HG02852 (cell line): Measurements from ENCODE around the gene OR51F2.
"Not testable (repeated sequence)": the region's sequence is repeated elsewhere in the genome, so short reads cannot be mapped to it uniquely, and the experiment has no call there.

Experiments used
- ATAC-seq: cut with Tn5 transposase; IDR thresholded peaks from one replicate; pipeline ENCODE4 v1.9.1; 2021; ENCODE audit warnings: mild to moderate bottlenecking, moderate library complexity; ENCODE audit not compliant: unreplicated experiment

The OR51F2 gene, protein sequence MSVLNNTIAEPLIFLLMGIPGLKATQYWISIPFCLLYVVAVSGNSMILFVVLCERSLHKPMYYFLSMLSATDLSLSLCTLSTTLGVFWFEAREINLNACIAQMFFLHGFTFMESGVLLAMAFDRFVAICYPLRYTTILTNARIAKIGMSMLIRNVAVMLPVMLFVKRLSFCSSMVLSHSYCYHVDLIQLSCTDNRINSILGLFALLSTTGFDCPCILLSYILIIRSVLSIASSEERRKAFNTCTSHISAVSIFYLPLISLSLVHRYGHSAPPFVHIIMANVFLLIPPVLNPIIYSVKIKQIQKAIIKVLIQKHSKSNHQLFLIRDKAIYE

DNA sequence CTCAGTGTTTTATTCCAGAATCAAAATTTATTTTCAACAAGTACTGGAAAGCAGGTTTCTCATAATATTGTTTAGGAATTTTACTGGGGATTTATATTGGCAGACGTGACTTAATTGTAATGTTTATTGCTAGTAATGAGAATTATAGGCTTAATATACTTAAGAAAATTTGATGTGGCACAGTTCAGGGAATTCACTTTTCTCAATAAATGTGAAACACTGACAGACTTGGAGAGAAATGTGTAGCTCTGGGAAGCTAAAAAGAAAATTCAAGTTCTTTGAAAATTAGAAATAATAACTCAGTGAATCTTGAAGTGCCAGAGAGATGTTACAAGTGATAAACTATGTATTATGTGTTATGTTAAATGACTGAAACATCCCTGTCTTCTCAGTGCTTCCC lies at the start of gene OR51F2:
TSS of gene OR51F2 (plus strand) at position 301 of the 400 bp plus-strand sequence. CDS start 101 bp downstream, outside the sequence.
- no peak for ATAC-seq

DNA sequence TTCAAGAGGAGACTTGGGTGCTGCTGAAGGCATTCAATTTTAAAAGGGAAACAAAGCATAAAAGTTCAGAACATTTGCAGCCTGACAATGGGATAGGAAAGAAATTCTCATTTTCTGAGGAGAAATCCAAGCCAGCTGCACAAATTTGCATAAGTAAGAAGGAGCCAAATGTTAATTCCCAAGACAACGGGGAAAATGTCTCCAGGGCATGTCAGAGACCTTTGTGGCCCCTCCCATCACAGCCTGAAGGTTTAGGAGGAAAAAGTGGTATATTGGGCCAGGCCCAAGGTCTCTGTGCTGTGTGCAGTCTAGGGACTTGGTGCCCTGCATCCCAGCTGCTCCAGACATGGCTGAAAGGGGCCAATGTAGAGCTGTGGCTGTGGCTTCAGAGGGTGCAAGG lies 38.7 kb upstream of the OR51F2 start:
- no peak for ATAC-seq

DNA sequence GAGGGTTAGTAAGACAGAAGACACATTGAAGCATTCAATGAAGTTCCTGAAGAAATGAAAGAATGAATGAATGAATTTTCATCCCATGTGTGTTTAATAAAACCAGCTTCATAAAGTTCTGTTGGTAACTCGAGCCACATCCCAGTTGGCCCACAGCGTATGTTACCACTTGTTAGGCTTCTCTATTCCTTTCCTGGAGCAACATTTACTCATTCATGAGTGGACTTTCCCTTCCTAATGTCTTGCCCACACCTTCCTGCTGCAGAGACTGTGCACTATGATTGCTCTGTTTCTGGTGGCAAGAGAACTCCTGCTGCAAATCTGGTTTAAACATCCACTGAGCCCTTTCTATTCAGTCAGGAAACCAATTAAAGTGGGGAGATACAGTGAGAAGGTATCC lies 23.9 kb upstream of the OR51F2 start:
- no peak for ATAC-seq

DNA sequence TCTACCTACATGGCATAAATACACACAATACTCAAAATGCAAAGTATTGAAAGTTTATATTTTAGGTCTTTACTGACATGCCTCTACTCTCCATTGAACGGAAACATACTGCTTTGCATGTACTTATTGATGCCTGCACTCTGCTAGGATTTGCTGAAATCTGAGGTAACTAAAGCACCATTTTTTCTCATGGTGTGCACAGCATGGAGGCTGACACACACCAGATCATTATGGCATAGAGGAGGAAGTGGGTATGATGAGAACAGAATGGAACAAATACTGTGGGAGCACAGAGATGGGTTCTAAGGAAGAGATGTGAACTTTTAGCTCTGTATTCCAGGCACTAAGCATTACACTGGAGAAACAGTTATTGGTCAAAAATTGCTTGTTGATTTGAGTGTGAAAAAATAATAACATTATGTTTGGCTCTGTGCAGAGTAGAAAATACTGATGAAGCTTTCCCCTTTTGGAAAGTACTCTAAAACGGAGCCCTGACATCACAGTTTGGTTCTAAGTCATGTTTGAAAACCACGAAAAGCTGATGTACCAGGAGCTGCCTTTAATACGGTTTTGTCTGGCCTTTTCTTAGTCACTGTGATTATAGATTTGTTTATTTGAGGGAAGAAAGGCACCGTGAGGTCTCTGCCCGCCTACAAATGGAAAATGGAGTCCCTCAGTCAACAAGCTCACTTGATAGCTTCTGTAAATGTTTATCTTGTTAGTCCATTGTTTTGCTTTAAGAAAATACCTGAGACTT lies 22.5 kb upstream of the OR51F2 start:
- ATAC-seq, result no peak

DNA sequence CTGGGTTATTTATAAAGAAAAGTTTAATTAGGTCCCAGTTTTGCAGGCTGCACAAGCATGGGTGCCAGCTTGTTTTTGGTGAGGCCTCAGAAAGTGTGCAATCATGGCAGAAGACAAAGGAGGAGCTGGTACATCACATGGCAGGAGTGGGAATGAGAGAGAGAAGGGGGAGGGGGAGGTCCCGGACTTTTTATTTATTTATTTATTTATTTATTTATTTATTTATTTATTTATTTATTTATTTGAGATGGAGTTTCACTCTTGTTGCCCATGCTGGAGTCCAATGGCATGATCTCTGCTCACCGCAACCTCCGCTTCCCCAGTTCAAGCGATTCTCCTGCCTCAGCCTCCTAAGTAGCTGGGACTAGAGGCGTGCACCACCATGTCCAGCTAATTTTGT lies 19.8 kb upstream of the OR51F2 start:
- ATAC-seq, result not testable (repeated sequence)

DNA sequence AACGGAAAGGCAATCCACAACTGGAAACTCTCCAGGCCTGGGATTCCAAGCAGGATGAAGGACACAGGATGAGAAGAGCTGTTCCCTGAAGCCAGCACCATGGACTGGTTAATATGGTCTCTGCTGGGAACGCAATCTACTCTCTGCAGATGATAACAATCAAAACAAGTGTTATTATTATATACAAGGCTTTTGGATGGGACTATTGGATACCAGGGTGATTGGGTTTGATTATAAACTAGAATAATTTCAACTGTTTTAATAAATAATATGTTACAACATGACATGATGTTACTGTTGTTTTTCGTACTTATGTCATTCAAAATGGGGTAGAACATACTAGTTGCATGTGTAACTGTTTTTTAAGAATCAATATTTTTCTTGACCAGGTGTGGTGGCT lies 16.8 kb upstream of the OR51F2 start, which contains the start of gene OR52R1:
TSS of gene OR52R1 (minus strand) at position 101 of the 400 bp plus-strand sequence. CDS start at position 101, 0 bp downstream.
- ATAC-seq, result no peak

DNA sequence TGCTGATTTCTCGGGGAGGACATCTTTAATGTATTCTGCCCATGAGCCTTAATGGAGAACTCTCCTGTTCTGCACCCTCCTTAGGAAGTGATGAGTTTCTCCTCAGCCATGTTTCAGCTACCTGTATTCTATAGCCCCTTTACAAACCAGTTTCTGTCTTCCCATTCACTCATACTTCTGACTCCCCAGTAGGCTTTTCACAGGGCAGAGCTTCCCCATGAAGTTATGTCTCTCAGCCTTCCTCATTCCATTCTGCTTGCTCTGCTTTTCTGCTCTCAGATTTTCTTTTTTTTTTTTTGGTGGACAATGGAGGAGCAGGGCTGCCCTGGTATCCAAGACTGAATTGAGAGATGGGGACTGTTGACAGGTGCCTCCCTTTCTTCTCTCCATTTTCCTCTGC lies 12.6 kb upstream of the OR51F2 start:
- no peak for ATAC-seq

DNA sequence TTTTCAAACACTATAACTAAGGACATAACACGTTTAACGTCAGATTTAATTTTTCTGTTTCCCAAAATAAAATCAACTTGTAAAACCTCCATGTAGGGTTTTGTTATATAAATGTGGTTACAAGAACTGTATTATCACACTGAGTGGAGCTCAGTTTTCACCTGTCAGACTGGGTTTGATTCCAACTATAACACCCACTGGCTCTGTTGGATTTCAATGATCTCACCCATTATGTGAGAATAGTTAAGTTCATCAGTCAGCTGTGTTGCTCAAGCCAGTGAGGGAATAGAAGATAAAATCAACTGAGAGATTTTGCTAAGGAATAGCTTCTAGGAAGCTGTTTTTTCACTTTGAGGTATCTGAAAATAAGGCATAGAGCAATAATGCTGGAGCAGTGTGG lies 11.9 kb upstream of the OR51F2 start:
- no peak for ATAC-seq

DNA sequence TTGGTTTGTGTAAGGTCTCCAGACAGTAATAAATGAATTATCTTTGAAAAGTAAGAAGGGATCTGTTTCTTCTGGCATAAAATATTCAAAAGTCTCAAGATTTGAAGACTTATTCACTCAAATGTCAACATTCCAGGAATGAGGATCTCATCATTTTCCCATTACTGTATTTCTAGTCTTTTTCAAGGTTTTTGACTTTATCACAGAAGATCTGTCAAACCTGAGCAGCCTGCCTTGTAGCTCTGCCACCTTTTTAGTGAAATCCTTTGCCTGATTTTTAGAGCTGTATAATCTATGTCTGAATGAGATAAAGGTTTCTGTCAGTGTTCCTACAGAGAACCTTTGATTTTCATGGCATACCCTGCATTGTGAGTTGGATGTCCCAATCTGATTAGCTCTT lies 4.0 kb downstream of the OR51F2 start:
- no peak for ATAC-seq

DNA sequence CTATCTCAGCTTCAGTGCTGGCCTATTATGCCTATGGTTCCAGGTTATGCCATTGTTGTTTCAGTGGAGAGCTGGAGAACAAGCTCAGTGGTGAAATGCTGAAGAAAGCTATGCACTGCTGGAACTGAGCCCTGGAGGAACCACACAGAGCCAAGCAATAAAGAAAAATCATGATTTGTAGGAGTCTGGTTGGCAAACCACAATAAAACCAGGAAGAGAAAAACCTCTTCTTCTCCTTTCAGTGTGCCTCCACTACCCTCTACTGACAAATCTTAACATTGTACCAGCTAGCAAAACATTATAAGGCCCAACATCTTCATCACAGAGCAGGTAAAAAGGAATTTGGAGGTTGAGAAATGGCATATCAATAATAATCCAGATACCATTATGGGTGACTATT lies 5.3 kb downstream of the OR51F2 start:
- ATAC-seq, result no peak

DNA sequence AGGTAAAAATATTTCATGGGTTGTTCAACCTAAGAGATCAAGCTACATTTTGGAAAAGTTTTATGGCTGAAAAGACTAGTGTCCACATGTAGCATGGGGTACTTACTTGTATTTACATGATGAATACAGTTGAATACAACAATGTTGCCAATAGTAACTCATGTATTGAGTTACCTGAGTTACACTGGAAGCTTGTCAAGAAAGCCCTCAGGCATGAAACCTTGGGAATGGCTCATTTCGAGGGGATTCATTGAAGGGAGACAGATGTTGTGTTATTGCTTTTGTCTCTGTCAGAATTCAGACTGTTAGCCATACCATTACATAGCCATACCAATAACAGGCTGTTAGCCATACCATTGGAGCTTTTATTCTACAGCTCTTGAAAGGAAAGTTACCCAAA lies 9.2 kb downstream of the OR51F2 start:
- ATAC-seq, result no peak

DNA sequence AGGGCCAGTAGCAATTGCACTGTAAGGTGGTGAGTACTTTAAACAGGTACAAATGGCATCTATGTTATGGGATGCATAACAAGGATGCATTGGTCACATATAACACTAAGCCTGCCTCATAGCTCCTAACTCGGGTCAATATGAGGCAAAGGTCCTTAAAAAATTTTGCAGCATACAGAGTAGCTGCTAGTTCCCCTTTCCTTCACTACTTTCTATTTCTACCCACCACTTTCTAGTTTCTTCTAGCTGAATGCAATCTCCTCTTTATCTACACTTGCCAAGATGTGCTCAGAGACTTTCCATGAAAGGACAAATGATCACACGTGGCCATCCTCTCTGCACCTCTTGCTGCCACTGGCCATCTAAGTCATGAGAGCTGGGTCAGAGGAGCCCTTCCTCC lies 9.8 kb downstream of the OR51F2 start:
- ATAC-seq, result no peak

DNA sequence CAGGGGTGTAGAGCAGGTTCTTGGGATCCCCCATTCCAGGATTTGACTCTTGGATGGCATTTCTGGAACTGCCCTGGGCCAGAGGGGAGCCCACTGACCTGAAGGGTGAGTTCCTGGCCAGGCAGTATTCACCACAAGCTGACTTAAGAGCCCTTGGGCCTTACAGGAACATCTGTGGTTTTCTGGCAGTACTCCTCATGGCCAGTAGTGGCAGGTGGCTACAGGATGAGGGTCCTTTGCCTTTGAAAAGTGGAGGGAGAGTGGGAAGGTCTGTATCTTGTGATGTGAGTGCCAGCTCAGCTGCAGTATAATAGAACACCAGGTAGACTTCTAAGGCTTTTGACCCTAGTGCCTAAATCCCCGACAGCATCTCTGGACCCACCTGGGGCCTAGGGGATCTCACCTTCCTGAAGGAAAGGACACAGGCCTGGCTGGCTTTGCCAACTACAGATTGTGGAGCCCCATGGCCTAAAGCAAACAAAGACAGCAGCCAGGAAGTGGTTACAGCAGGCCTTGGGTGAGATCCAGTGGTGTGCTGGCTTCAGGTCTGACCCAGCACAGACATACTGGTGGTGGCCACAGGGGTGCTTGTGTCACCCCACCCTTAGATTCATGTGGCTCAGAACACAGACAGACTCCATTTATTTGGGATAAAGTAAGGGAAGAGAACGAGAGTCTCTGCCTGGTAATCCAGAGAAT lies 18.9 kb downstream of the OR51F2 start:
- no peak for ATAC-seq

DNA sequence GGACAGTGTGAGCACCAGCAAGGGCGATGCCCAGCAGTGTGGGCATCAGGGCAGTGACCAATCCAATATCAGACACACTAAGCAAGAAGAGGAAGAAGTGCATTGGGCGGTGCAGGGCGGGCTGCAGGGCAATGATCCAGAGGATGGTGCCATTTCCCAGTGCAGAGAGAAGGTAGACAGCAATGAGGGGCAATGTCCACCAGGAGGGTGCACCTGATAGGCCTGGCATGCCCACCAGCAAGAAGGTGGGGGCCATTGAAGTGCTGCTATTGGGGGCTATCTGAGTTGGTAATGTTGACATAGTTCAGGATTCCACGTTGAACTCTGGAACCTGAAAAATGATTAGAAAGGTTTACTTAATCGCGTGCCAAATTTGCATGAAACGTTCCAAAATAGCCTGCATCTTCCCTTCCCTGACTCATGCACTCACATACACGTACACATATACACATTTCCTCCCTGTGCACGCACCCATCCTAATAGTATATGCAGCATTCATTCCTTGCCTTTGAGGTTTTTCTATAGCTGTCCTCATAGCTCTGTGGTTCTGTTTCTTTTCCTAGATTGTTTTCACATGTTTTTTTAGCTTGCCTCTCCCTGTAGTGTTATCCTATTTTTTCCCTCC lies 27.9 kb downstream of the OR51F2 start, which contains the start of gene OR51S1:
TSS of gene OR51S1 (minus strand) at position 301 of the 625 bp plus-strand sequence. CDS start at position 301, 0 bp downstream.
- ATAC-seq, result no peak

DNA sequence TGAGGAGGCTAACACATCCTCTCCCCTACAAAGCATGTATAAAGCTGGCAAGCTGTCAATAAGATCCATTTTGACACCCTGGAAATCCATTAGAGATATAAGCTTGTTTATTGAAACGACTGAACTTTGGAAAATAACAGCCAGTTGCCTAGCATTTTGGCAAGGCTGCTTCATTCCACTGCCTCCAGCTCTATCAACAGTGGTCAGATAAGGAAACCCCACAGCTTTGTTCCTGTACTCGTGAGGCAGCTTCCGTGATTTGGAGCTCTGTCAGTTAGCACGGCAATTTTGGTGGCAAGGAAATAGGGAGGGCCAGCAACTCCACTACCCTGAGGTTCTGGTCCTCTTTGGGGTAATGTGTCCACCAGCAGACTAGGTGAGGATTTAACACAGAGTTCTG lies 29.9 kb downstream of the OR51F2 start:
- ATAC-seq, result no peak

DNA sequence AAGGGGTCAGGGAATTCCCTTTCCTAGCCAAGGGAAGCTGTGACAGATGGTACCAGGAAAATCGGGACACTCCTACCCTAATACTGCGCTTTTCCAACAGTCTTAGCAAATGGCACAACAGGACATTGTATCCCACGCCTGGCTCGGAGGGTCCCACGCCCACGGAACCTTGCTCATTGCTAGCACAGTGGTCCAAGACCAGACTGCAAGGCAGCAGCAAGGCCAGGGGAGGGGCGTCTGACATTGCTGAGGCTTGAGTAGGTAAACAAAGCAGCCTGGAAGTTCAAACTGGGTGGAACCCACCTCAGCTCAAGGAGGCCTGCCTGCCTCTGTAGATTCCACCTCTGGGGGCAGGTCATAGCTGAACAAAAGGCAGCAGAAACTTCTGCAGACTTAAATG lies 33.2 kb downstream of the OR51F2 start:
- ATAC-seq, result not testable (repeated sequence)

DNA sequence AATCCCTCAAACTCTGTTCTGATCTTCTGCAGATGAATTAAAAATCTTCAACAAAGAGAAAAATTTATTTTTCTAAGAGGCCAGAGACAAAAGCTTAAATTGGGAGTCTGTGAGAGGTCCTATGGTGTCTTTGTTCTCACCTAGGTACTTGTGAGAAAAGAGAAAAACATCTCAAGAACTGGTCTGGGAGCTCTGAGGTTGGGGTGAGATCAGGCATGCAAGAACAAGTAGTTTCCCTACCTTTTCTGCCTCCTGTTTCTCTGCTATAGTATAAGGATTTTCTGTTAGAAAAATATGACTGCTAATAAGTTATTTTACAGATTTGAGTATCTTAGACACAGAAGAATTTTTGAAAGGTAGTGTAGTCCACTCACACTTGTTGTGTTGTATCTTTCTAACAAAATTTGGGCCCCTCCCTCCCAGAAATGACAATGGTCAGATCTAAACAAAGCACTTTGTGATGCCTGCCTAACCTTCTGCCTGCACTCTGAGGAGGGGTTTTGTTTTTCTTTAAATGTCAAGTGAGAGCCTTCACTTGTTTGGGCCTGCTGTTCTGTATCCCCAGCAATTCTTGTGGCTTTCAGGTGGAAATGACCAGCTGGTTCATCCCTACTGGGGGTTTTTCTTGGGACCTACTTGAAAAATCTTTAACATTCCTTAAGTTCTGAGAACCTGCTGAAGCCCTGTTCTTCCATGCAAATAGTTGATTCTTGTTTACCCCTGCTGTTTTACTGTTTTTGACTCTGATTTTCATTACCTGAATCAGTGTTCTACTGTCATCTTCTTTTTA lies 41.5 kb downstream of the OR51F2 start:
- no peak for ATAC-seq

DNA sequence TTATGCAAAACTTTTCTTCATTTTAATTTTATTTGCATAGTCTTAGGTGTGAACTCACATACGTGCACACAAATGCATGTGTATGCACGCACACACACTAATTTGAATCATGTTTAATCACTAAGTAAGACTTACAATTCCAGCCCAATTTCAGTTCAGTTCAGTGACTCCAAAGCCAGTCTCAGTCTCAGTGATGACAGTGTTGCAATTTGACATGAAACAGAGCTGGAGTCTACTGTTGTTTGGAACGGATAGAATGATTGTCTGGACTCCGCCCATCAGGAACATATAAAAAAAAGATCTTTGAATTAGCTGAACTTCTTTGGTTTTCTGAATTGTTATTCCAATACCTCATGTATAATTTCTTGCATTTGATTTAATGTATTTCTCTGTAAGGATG lies 42.8 kb downstream of the OR51F2 start:
- ATAC-seq, result no peak

DNA sequence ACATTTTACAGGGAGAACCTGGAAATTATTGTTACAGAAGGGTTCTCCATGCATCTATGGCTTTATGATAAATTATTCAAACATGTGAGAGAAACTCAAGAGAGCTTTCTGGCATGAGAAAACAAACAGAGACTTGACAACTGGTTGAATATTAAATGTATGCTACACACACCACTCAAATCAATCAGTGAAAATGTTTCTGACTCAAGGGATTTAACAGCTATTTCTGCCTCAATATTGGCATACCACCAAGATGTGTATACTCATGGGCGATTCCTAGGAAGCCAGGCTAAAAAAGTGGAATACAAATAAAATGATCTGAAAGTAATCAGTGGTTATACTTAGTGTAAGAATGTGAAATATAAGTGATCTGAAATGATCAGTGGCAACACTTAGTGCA lies 44.7 kb downstream of the OR51F2 start:
- no peak for ATAC-seq
